Keratinocyte (primary cell): ENCODE results near the gene TMEM221. TPM values are rescaled to one million over a fixed set of nuclear protein-coding genes. Genes with fewer than 3 reads are reported as not detected.

ENCODE experiments used
- DNase-seq: peaks from one replicate; pipeline ENCODE4 v3.0.0-alpha.2; 2011; ENCODE audit warnings: low read depth, missing footprints, low spot score
- FAIRE-seq: peaks from 2 replicates; lab custom pipeline; 2011; peaks lifted over from hg19 to GRCh38; lab: Jason Lieb, UNC
- H2AFZ ChIP-seq: 2 replicates; pipeline ENCODE4 v1.6.0; 2012; ENCODE audit warnings: low read length, control low read depth, inconsistent platforms; ENCODE audit not compliant: control insufficient read depth
- H3K27ac ChIP-seq: 2 replicates; pipeline ENCODE4 v1.5.1; 2011; ENCODE audit warnings: low read length; ENCODE audit not compliant: control insufficient read depth, insufficient read depth
- H3K27me3 ChIP-seq: 3 replicates; pipeline ENCODE4 v1.6.0; 2011; ENCODE audit warnings: low read length; ENCODE audit not compliant: control insufficient read depth, insufficient read depth; ENCODE audit errors: extremely low read depth
- H3K36me3 ChIP-seq, 2 experiments: 2 replicates in 1 of 2; 3 replicates in 1 of 2; pipeline ENCODE4 v1.5.1; 2011; ENCODE audit warnings: low read length in 2 of 2, mild to moderate bottlenecking in 1 of 2; ENCODE audit not compliant: control insufficient read depth in 2 of 2, insufficient read depth in 2 of 2; ENCODE audit errors: extremely low read depth in 1 of 2
- H3K4me1 ChIP-seq: 3 replicates; pipeline ENCODE4 v1.5.1; 2011; ENCODE audit warnings: low read length; ENCODE audit not compliant: control insufficient read depth, insufficient read depth; ENCODE audit errors: extremely low read depth
- H3K4me2 ChIP-seq: 3 replicates; pipeline ENCODE4 v1.6.0; 2011; ENCODE audit warnings: low read depth, low read length; ENCODE audit not compliant: control insufficient read depth, insufficient read depth; ENCODE audit errors: extremely low read depth
- H3K4me3 ChIP-seq, 3 experiments: fragments of 200-600 bp in 1 of 3; sonication (generic) in 1 of 3; 2 replicates in 2 of 3; 3 replicates in 1 of 3; pipeline ENCODE4 v1.5.1; 2011 to 2016; ENCODE audit warnings: low read length in 3 of 3, mild to moderate bottlenecking in 3 of 3, control low read depth in 2 of 3, inconsistent platforms in 1 of 3, low read depth in 1 of 3, mixed read lengths in 1 of 3, mixed run types in 1 of 3, moderate library complexity in 1 of 3; ENCODE audit not compliant: control insufficient read depth in 2 of 3, insufficient read depth in 2 of 3; ENCODE audit errors: extremely low read depth in 1 of 3
- H3K79me2 ChIP-seq: 2 replicates; pipeline ENCODE4 v1.6.0; 2012; ENCODE audit warnings: low read length; ENCODE audit not compliant: control insufficient read depth, insufficient read depth
- H3K9ac ChIP-seq: 3 replicates; pipeline ENCODE4 v1.6.0; 2011; ENCODE audit warnings: low read length; ENCODE audit not compliant: control insufficient read depth, insufficient read depth; ENCODE audit errors: extremely low read depth
- H3K9me1 ChIP-seq: 3 replicates; pipeline ENCODE4 v1.6.0; 2011; ENCODE audit warnings: low read length; ENCODE audit not compliant: control insufficient read depth, insufficient read depth; ENCODE audit errors: extremely low read depth
- H3K9me3 ChIP-seq: 2 replicates; pipeline ENCODE4 v1.5.1; 2012; ENCODE audit warnings: low read depth, low read length; ENCODE audit not compliant: control insufficient read depth
- H4K20me1 ChIP-seq: 3 replicates; pipeline ENCODE4 v1.6.0; 2011; ENCODE audit warnings: low read length; ENCODE audit not compliant: control insufficient read depth, insufficient read depth; ENCODE audit errors: extremely low read depth
- CTCF ChIP-seq, 3 experiments: IDR thresholded peaks in 1 of 3; conservative IDR thresholded peaks in 1 of 3; optimal IDR thresholded peaks in 1 of 3; 2 replicates in 2 of 3; 3 replicates in 1 of 3; pipeline versions ENCODE3 to v1.5.1; 2011; ENCODE audit warnings: low read length in 3 of 3, mild to moderate bottlenecking in 3 of 3, moderate library complexity in 2 of 3, control low read depth in 1 of 3, inconsistent platforms in 1 of 3; ENCODE audit not compliant: insufficient read depth in 2 of 3; ENCODE audit errors: extremely low read depth in 1 of 3
- EZH2 ChIP-seq: IDR thresholded peaks from one replicate; pipeline ENCODE4 v1.6.1; 2012; ENCODE audit warnings: inconsistent platforms, mild to moderate bottlenecking, low read length, moderate library complexity
- dilution Hi-C: fragments of 300-500 bp; cut with MboI; formaldehyde crosslinking; loops from one replicate; pipeline ENCODE4 v1.7.0; 2020; ENCODE audit warnings: low sequenced_read_pairs; ENCODE audit not compliant: extremely low pct_ligation_motif_present
- polyA minus RNA-seq, 3 experiments: library from RNA; depleted of rRNA, polyadenylated mRNA; stranded (reverse); fragments of >200 nt; gene quantifications; 1 replicate in 1 of 3; 2 replicates in 1 of 3; 3 replicates in 1 of 3; pipeline ENCODE4 v1.2.3, GENCODE V29; 2011
- polyA plus RNA-seq, 5 experiments: library from polyadenylated mRNA; depleted of rRNA in 3 of 5; stranded (reverse) in 3 of 5; stranded (forward) in 1 of 5; unstranded in 1 of 5; fragments of >200 nt; gene quantifications; 1 replicate in 1 of 5; 2 replicates in 3 of 5; 3 replicates in 1 of 5; pipeline versions ENCODE4 v1.2.1 to v1.2.3, GENCODE V29; 2011 to 2012; ENCODE audit warnings: missing spikeins in 2 of 5, low read depth in 1 of 5, low replicate concordance in 1 of 5

Gene TMEM221
- polyA plus RNA-seq (0.04 to 0.08 TPM (median 0.06 TPM) in 3 replicates), polyA minus RNA-seq (0.16 TPM in 1 of 3 replicates, not detected in the others)
- not detected for polyA plus RNA-seq (2011; ENCODE audit: low read depth)
- polyA plus RNA-seq (2011; cell fraction: cytosol; rRNA removed) = 0.04 and 0.09 TPM in 2 replicates
- 0.16 and 0.27 TPM in 2 replicates for polyA plus RNA-seq (2011; cell fraction: nucleus; rRNA removed)
- 0.10 and 0.25 TPM in 2 replicates for polyA plus RNA-seq (2012; ENCODE audit: low replicate concordance)
- polyA minus RNA-seq (2011; cell fraction: cytosol; rRNA and poly(A)+ RNA removed) = not detected
- polyA minus RNA-seq (2011; cell fraction: nucleus; rRNA and poly(A)+ RNA removed) = not detected in 2 replicates

- peak within 1 kb of the TSS in 2 of 3 experiments; percentile 30 to 34 for H3K4me3 ChIP-seq
- H3K4me1 ChIP-seq = peaks cover 10% of the 10 kb centered on the region
- peak within 1 kb of the TSS; percentile 16 for H3K4me2 ChIP-seq
- dilution Hi-C loops = no loop called here
- H3K9ac ChIP-seq = no peak within 1 kb of the TSS
- no peak for FAIRE-seq
- H3K9me1 ChIP-seq = no peaks in the 10 kb centered on the region
- DNase-seq = no peak
- H4K20me1 ChIP-seq = no peaks in the 10 kb centered on the region
- H3K9me3 ChIP-seq = no peaks in the 10 kb centered on the region
- H3K27ac ChIP-seq = no peak within 1 kb of the TSS
- no peaks in the 10 kb centered on the region for H3K36me3 ChIP-seq
- H3K79me2 ChIP-seq = no peaks in the 10 kb centered on the region
- TF ChIP-seq CTCF (optimal IDR thresholded peaks at IDR 0.05 in 1 of 3, IDR thresholded peaks at IDR 0.05 in 1 of 3, conservative IDR thresholded peaks at IDR 0.05 in 1 of 3; ENCODE audit: extremely low read depth in 1 of 3, insufficient read depth in 2 of 3, low read length in 3 of 3) (peak in 2 of 3 experiments; percentile 45 to 51), EZH2 (no peak)
- H2AFZ ChIP-seq = no peak within 1 kb of the TSS
- H3K27me3 ChIP-seq = peaks cover 12% of the 10 kb centered on the region
These were observed at the start of gene TMEM221 for GRCh38 chr19:17448131-17448967. Gene TMEM221 (minus strand): TSS chr19:17448668. CDS start chr19:17448462, 206 bp downstream.

GRCh38 chr19:17497149-17497798, 48.8 kb upstream of the TMEM221 start:
- no peaks in the 10 kb centered on the region for H3K9me1 ChIP-seq
- no peaks in the 10 kb centered on the region for H3K4me1 ChIP-seq
- no peaks in the 10 kb centered on the region for H3K27me3 ChIP-seq
- no peak overlapping the region for H3K9ac ChIP-seq
- no peak overlapping the region for H2AFZ ChIP-seq
- H3K36me3 ChIP-seq = peaks cover 0 to 11% of the 10 kb centered on the region in 2 experiments
- no peaks in the 10 kb centered on the region for H3K9me3 ChIP-seq
- no peaks in the 10 kb centered on the region for H3K79me2 ChIP-seq
- dilution Hi-C loops = no loop called here
- H3K4me3 ChIP-seq = no peak overlapping the region
- TF ChIP-seq CTCF (optimal IDR thresholded peaks at IDR 0.05 in 1 of 3, IDR thresholded peaks at IDR 0.05 in 1 of 3, conservative IDR thresholded peaks at IDR 0.05 in 1 of 3; ENCODE audit: extremely low read depth in 1 of 3, insufficient read depth in 2 of 3, low read length in 3 of 3) (no peak), EZH2 (no peak)
- no peak overlapping the region for H3K4me2 ChIP-seq
- peaks cover 7% of the 10 kb centered on the region for H4K20me1 ChIP-seq
- no peak for FAIRE-seq
- H3K27ac ChIP-seq = no peak overlapping the region
- no peak for DNase-seq
